Natural killer cell (primary cell): ENCODE measurements around the gene PADI6. TPM values are rescaled to one million over a fixed set of nuclear protein-coding genes. Genes with fewer than 3 reads are reported as not detected.

ENCODE experiments used
- ATAC-seq, 3 donors: fragments of 150-1000 bp in 2 of 3; fragments of 200-7000 bp in 1 of 3; cut with Tn5 transposase; 1 replicate in 1 of 3; 2 replicates in 2 of 3; pipeline ENCODE4 v1.10.0; 2021; ENCODE audit warnings: mild to moderate bottlenecking in 2 of 3, moderate library complexity in 2 of 3
- DNase-seq, 2 donors: peaks; one replicate each; pipeline versions ENCODE4 v3.0.0 to v3.0.0-alpha.2; 2013 to 2021; ENCODE audit warnings: mixed read lengths in 1 of 2
- H3K27ac ChIP-seq: one replicate; pipeline ENCODE4 v1.5.1; 2013; ENCODE audit warnings: mild to moderate bottlenecking, low read length
- H3K27me3 ChIP-seq: one replicate; pipeline ENCODE4 v1.6.1; 2013; ENCODE audit warnings: low read length; ENCODE audit not compliant: control insufficient read depth, insufficient read depth
- H3K36me3 ChIP-seq: one replicate; pipeline ENCODE4 v1.6.1; 2013; ENCODE audit warnings: low read length; ENCODE audit not compliant: control insufficient read depth, insufficient read depth
- H3K4me1 ChIP-seq: one replicate; pipeline ENCODE4 v1.6.1; 2013; ENCODE audit warnings: low read length; ENCODE audit not compliant: control insufficient read depth, insufficient read depth
- H3K4me3 ChIP-seq: one replicate; pipeline ENCODE4 v1.5.1; 2013; ENCODE audit warnings: low read length
- H3K9me3 ChIP-seq: one replicate; pipeline ENCODE4 v1.6.1; 2013; ENCODE audit warnings: low read length; ENCODE audit not compliant: control insufficient read depth, insufficient read depth
- H3K27ac Mint-ChIP-seq, 2 donors: one replicate each; pipeline ENCODE4 v1.8.0; 2022; ENCODE audit warnings: mild to moderate bottlenecking in 2 of 2, mixed read lengths in 2 of 2, moderate library complexity in 1 of 2
- H3K27me3 Mint-ChIP-seq, 2 donors: one replicate each; pipeline ENCODE4 v1.8.0; 2022; ENCODE audit warnings: low read depth in 2 of 2, mixed read lengths in 2 of 2
- H3K36me3 Mint-ChIP-seq: one replicate; pipeline ENCODE4 v1.8.0; 2022; ENCODE audit warnings: mixed read lengths
- H3K4me1 Mint-ChIP-seq, 2 donors: one replicate each; pipeline ENCODE4 v1.8.0; 2022; ENCODE audit warnings: mixed read lengths in 2 of 2
- H3K4me3 Mint-ChIP-seq: one replicate; pipeline ENCODE4 v1.8.0; 2022; ENCODE audit warnings: mild to moderate bottlenecking, moderate library complexity, mixed read lengths
- H3K9me3 Mint-ChIP-seq, 2 donors: one replicate each; pipeline ENCODE4 v1.8.0; 2022; ENCODE audit warnings: mixed read lengths in 2 of 2
- CTCF ChIP-seq: fragments of 200-600 bp; IDR thresholded peaks from one replicate; pipeline ENCODE4 v1.8.0; 2022; ENCODE audit warnings: antibody characterized with exemption
- WGBS: methylation state at CpG from one replicate; pipeline ENCODE4 v1.1.7; 2013; ENCODE audit warnings: missing lambda C conversion rate; ENCODE audit not compliant: insufficient coverage; 5-methylcytosine and 5-hydroxymethylcytosine counted together
- intact Hi-C: fragments of 100-400 bp; cut with micrococcal nuclease; formaldehyde crosslinking; loops from one replicate; pipeline ENCODE4 v1.14.2; 2022
- total RNA-seq, 4 donors: library from RNA; stranded (reverse); fragments of 120-200 nt in 1 of 4; gene quantifications; one replicate each; pipeline versions ENCODE4 v1.2.3 to v1.2.4, GENCODE V29; 2013 to 2022

PADI6 gene
- total RNA-seq, 3 donors from 2014 or later (not counting 1 experiment from before 2014, with no cell fraction given): not detected

DNA sequence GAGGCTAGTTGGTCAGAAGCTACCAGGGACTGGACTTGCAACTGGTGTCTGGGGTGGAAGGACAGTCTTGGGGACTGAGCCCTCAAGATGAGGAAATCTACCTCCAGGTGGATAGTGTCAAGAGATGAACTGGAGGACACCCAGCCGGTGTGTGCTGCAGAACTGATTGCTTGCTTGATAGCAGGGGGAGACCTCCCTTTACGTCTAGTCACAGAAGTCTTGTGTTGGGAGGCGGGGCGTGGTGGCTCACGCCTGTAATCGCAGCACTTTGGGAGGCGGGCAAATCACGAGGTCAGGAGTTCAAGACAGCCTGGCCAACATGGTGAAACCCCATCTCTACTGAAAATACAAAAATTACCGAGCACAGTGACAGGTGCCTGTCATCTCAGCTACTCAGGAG lies 62.6 kb downstream of the PADI6 start:
- Histone ChIP-seq H3K4me3 (no peak overlapping the region), H3K27me3 (no peaks in the 10 kb centered on the region), H3K27ac (no peak overlapping the region), H3K9me3 (no peaks in the 10 kb centered on the region), H3K4me1 (peaks cover 56% of the 10 kb centered on the region), H3K36me3 (no peaks in the 10 kb centered on the region)
- H3K4me3 Mint-ChIP-seq: peak overlapping the region; percentile 4
- DNase-seq: no peak
- H3K9me3 Mint-ChIP-seq: no peaks in the 10 kb centered on the region
- H3K27me3 Mint-ChIP-seq: no peaks in the 10 kb centered on the region
- TF ChIP-seq CTCF: no peak
- peaks cover 35 to 53% of the 10 kb centered on the region in 2 donors for H3K4me1 Mint-ChIP-seq
- no peak for ATAC-seq
- WGBS: 65% methylated on average over 9 of the region's 9 CpGs
- H3K27ac Mint-ChIP-seq: peak overlapping the region; percentile 14 to 64
- H3K36me3 Mint-ChIP-seq: no peaks in the 10 kb centered on the region
- intact Hi-C loops: no loop called here

- Histone ChIP-seq H3K27ac (peak overlapping the region; percentile 70), H3K9me3 (no peaks in the 10 kb centered on the region), H3K27me3 (no peaks in the 10 kb centered on the region), H3K36me3 (no peaks in the 10 kb centered on the region), H3K4me1 (peaks cover 50% of the 10 kb centered on the region), H3K4me3 (peak overlapping the region; percentile 48)
- Mint-ChIP-seq H3K9me3 (no peaks in the 10 kb centered on the region), H3K4me3 (peak overlapping the region; percentile 77), H3K36me3 (no peaks in the 10 kb centered on the region), H3K27me3 (peaks cover 5 to 13% of the 10 kb centered on the region in 2 donors), H3K27ac (peak overlapping the region; percentile 64 to 68), H3K4me1 (peaks cover 28 to 57% of the 10 kb centered on the region in 2 donors)
- 73% methylated on average over 11 of the region's 13 CpGs for WGBS
- DNase-seq: peak in 1 of 2 donors; percentile 22
- intact Hi-C loops: no loop called here
- no peak for ATAC-seq
- TF ChIP-seq CTCF: no peak
These were observed 64.6 kb downstream of the PADI6 start for GRCh38 chr1:17436380-17437174.

- Mint-ChIP-seq H3K27ac (peak overlapping the region; percentile 64 to 68), H3K27me3 (peaks cover 5 to 13% of the 10 kb centered on the region in 2 donors), H3K36me3 (no peaks in the 10 kb centered on the region), H3K9me3 (no peaks in the 10 kb centered on the region), H3K4me3 (peak overlapping the region; percentile 77), H3K4me1 (peaks cover 25 to 54% of the 10 kb centered on the region in 2 donors)
- Histone ChIP-seq H3K9me3 (no peaks in the 10 kb centered on the region), H3K4me1 (peaks cover 44% of the 10 kb centered on the region), H3K27me3 (no peaks in the 10 kb centered on the region), H3K27ac (peak overlapping the region; percentile 70), H3K36me3 (no peaks in the 10 kb centered on the region), H3K4me3 (peak overlapping the region; percentile 48)
- DNase-seq (no peak), ATAC-seq (no peak)
- intact Hi-C loops: no loop called here
- TF ChIP-seq CTCF: no peak
- WGBS: under 1% methylated on average over 8 of the region's 9 CpGs
These were observed 65.2 kb downstream of the PADI6 start for GRCh38 chr1:17437260-17437579.
